Measurements from ENCODE around the gene ABCC1.

- TF ChIP-seq, protein P1, sequence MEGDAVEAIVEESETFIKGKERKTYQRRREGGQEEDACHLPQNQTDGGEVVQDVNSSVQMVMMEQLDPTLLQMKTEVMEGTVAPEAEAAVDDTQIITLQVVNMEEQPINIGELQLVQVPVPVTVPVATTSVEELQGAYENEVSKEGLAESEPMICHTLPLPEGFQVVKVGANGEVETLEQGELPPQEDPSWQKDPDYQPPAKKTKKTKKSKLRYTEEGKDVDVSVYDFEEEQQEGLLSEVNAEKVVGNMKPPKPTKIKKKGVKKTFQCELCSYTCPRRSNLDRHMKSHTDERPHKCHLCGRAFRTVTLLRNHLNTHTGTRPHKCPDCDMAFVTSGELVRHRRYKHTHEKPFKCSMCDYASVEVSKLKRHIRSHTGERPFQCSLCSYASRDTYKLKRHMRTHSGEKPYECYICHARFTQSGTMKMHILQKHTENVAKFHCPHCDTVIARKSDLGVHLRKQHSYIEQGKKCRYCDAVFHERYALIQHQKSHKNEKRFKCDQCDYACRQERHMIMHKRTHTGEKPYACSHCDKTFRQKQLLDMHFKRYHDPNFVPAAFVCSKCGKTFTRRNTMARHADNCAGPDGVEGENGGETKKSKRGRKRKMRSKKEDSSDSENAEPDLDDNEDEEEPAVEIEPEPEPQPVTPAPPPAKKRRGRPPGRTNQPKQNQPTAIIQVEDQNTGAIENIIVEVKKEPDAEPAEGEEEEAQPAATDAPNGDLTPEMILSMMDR (IDR thresholded peaks at IDR 0.05) = no peak
- TF ChIP-seq POLR2AphosphoS5 (IDR thresholded peaks at IDR 0.05) (no peak), POLR2A (IDR thresholded peaks at IDR 0.05) (no peak)
Measured at GRCh38 chr16:15993541-15993940, 44.1 kb downstream of the ABCC1 start.
